ENCODE results near the gene TK2.

TK2 gene

DNA sequence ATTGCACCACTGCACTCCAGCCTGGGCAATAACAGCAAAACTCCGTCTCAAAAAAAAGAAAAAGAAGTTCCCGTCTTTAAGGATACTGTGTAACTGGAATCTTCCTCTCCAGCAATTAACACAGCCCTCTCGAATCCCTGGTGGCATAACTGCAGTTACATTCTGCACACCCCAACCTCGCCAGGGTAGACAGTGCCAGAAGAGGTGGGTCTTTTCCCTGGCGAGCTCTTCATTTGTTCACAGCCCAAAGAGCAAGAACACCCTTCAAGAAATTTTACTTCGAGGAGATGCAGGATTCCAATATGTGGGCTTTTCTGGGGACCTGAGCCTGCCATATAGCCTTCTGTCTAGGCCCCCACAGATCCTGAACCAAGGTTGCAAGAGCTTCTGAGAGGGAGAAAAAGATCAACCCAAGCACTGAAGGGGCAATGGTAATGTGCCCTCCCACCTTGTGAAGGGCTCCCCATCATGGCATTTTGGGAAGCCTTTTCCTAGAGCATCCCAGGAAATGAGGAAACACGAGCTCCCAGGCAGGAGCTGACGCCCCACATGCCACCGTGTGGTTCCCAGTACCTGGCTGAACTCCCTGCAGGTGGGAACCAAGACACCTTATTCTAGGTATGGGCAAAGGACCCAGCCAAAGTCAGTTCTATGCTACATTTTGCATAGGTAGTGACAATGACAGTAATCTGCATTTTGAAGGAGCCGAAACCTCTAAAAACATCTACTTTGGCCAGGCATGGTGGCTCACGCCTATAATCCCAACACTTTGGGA is 26.9 kb downstream of the TK2 start:
- H3K27me3 ChIP-seq (replicated peaks; ENCODE audit: control insufficient read depth, insufficient read depth, low read length) = no peaks in the 10 kb centered on the region
- no peak overlapping the region for H3K4me3 ChIP-seq (replicated peaks; ENCODE audit: low read depth, low read length)
- TF ChIP-seq, protein P1, sequence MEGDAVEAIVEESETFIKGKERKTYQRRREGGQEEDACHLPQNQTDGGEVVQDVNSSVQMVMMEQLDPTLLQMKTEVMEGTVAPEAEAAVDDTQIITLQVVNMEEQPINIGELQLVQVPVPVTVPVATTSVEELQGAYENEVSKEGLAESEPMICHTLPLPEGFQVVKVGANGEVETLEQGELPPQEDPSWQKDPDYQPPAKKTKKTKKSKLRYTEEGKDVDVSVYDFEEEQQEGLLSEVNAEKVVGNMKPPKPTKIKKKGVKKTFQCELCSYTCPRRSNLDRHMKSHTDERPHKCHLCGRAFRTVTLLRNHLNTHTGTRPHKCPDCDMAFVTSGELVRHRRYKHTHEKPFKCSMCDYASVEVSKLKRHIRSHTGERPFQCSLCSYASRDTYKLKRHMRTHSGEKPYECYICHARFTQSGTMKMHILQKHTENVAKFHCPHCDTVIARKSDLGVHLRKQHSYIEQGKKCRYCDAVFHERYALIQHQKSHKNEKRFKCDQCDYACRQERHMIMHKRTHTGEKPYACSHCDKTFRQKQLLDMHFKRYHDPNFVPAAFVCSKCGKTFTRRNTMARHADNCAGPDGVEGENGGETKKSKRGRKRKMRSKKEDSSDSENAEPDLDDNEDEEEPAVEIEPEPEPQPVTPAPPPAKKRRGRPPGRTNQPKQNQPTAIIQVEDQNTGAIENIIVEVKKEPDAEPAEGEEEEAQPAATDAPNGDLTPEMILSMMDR (IDR thresholded peaks at IDR 0.05; ENCODE audit: insufficient read depth, low read length, poor library complexity, severe bottlenecking) = no peak
- no peak for DNase-seq (ENCODE audit: extremely low read depth, insufficient read length)
- no peaks in the 10 kb centered on the region for H3K36me3 ChIP-seq (ENCODE audit: control insufficient read depth, insufficient read depth, low read length)

- peak; percentile 82 for DNase-seq (ENCODE audit: extremely low read depth, insufficient read length)
- Histone ChIP-seq H3K27me3 (replicated peaks; ENCODE audit: control insufficient read depth, insufficient read depth, low read length) (no peaks in the 10 kb centered on the region), H3K36me3 (ENCODE audit: control insufficient read depth, insufficient read depth, low read length) (no peaks in the 10 kb centered on the region), H3K4me3 (replicated peaks; ENCODE audit: low read depth, low read length) (no peak overlapping the region)
- TF ChIP-seq, protein P1 (IDR thresholded peaks at IDR 0.05; ENCODE audit: insufficient read depth, low read length, poor library complexity, severe bottlenecking) = no peak
Measured at GRCh38 chr16:66521951-66522771, 27.8 kb downstream of the TK2 start.

DNA sequence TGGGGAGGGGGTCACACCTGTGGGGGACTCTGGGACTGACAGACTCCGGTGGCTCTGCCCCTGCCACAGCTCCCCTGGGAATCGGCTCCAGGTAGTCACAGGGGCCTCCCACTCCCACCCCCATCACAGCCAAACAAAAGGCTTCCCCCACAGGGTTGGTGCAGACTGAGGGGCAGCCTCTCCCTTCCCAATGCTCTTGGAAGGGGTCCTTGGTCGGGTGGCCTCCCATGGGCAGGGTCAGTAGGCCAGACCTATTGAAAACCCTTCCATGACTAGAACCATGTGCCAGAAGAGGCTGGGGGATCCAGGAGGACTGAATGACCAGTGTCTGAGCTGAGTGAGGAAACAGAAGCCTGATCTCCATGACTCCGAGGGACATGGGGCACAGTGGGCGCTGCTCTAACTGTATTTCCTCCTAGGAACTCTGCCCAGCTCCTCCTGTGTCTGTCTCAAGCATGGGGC is 28.6 kb downstream of the TK2 start:
- DNase-seq (ENCODE audit: extremely low read depth, insufficient read length) = no peak
- H3K4me3 ChIP-seq (replicated peaks; ENCODE audit: low read depth, low read length) = no peak overlapping the region
- TF ChIP-seq, protein P1 (IDR thresholded peaks at IDR 0.05; ENCODE audit: insufficient read depth, low read length, poor library complexity, severe bottlenecking) = no peak
- H3K27me3 ChIP-seq (replicated peaks; ENCODE audit: control insufficient read depth, insufficient read depth, low read length) = no peaks in the 10 kb centered on the region
- no peaks in the 10 kb centered on the region for H3K36me3 ChIP-seq (ENCODE audit: control insufficient read depth, insufficient read depth, low read length)

GRCh38 chr16:66520406-66521170 is 29.3 kb downstream of the TK2 start:
- Histone ChIP-seq H3K36me3 (ENCODE audit: control insufficient read depth, insufficient read depth, low read length) (no peaks in the 10 kb centered on the region), H3K27me3 (replicated peaks; ENCODE audit: control insufficient read depth, insufficient read depth, low read length) (no peaks in the 10 kb centered on the region), H3K4me3 (replicated peaks; ENCODE audit: low read depth, low read length) (no peak overlapping the region)
- TF ChIP-seq, protein P1 (IDR thresholded peaks at IDR 0.05; ENCODE audit: insufficient read depth, low read length, poor library complexity, severe bottlenecking) = no peak
- no peak for DNase-seq (ENCODE audit: extremely low read depth, insufficient read length)

DNA sequence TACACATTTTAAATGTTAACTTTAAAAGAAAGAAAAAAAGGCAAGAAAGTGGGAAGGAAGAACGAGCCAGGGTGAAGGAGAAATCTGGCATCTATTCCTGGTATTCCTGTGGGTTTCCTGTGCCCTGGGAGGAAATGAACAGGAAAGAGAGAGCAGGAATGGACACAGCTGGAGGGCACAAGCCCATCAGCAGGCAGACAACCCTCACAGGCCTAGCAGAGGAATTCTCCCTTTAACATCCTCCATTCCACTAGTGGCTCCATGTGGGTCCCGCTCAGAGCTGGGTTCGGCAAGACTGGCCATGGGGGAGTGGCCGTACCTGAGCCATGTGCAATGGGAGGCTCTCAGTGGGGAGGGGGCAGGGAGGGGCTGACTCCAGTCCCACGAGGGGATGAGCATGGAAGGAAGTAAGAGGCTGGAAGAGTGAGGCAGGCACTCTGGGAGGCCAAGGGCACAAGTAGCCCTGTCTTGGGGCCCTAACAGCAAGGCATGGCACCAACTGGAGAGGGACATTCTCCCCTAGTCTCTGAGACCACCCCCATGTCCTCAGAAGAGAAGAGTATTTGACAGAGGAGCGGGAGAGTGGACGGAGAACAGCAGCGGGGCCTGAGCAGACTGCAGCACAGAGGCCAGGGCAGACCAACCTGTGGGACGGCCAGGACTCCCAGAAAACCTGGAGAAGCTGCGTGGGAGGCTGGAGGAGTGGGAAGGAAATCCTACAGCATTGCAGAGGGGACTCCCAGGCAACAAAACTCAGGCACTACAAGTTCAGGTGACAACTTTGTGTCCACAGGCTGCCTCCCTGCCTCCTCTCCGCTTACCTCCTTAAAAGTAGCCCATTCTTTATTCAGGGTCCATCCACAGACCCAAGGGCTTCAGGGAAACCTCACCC is 30.2 kb downstream of the TK2 start:
- no peak for DNase-seq (ENCODE audit: extremely low read depth, insufficient read length)
- no peaks in the 10 kb centered on the region for H3K36me3 ChIP-seq (ENCODE audit: control insufficient read depth, insufficient read depth, low read length)
- TF ChIP-seq, protein P1 (IDR thresholded peaks at IDR 0.05; ENCODE audit: insufficient read depth, low read length, poor library complexity, severe bottlenecking) = no peak
- no peaks in the 10 kb centered on the region for H3K27me3 ChIP-seq (replicated peaks; ENCODE audit: control insufficient read depth, insufficient read depth, low read length)
- no peak overlapping the region for H3K4me3 ChIP-seq (replicated peaks; ENCODE audit: low read depth, low read length)

Measured in GM06990 (cell line).